Esophagus muscularis mucosa (tissue), 4 donors: ENCODE results near the gene SYNE1.

Experiments
- CTCF ChIP-seq, 3 experiments: fragments of 200-600 bp in 2 of 3; fragments of 450-650 bp in 1 of 3; sonication (generic) in 2 of 3; IDR thresholded peaks; one replicate each; pipeline ENCODE4 v1.5.1; 2017 to 2019; ENCODE audit warnings: antibody characterized with exemption in 3 of 3, mild to moderate bottlenecking in 2 of 3, moderate library complexity in 1 of 3
- EP300 ChIP-seq: sonication (generic); formaldehyde crosslinking; IDR thresholded peaks from one replicate; pipeline ENCODE4 v1.6.1; 2017; ENCODE audit warnings: antibody characterized with exemption
- POLR2A ChIP-seq: fragments of 450-650 bp; IDR thresholded peaks from one replicate; pipeline ENCODE4 v1.6.1; 2017; ENCODE audit warnings: antibody characterized with exemption, moderate library complexity, mild to moderate bottlenecking, low read depth

GRCh38 chr6:152184917-152185574, 452.1 kb downstream of the SYNE1 start:
- TF ChIP-seq POLR2A = no peak
- no peak for TF ChIP-seq CTCF (IDR thresholded peaks at IDR 0.05)
- TF ChIP-seq EP300 = no peak
